Activated CD8-positive, alpha-beta memory T cell treated with anti-CD3 and anti-CD28 coated beads, Interleukin-2, amount 50 U/mL, for 1 hour (primary cell): ENCODE data around the gene MSH4.
"Not testable (repeated sequence)": the region's sequence is repeated elsewhere in the genome, so short reads cannot be mapped to it uniquely, and the experiment has no call there.

Experiments used
- DNase-seq: peaks from one replicate; pipeline ENCODE4 v3.0.0-alpha.2; 2020; ENCODE audit errors: extremely low read depth

MSH4 gene

GRCh38 chr1:75795703-75796193 is 934 bp upstream of the MSH4 start:
- no peak for DNase-seq

- no peak for DNase-seq
Observed at GRCh38 chr1:75797273-75797588, 549 bp downstream of the MSH4 start.

GRCh38 chr1:75797606-75798216 is 1.0 kb downstream of the MSH4 start:
- DNase-seq: no peak

- DNase-seq: not testable (repeated sequence)
Observed at GRCh38 chr1:75801480-75801879, 4.8 kb downstream of the MSH4 start.

- no peak for DNase-seq
Observed at GRCh38 chr1:75808921-75809320, 12.2 kb downstream of the MSH4 start.

GRCh38 chr1:75810113-75810512 is 13.4 kb downstream of the MSH4 start:
- not testable (repeated sequence) for DNase-seq

GRCh38 chr1:75811211-75811981 is 14.7 kb downstream of the MSH4 start:
- DNase-seq: no peak

- DNase-seq: no peak
Observed at GRCh38 chr1:75812065-75812464, 15.4 kb downstream of the MSH4 start.

- DNase-seq: not testable (repeated sequence)
Observed at GRCh38 chr1:75823596-75823995, 26.9 kb downstream of the MSH4 start.

- DNase-seq: no peak
Observed at GRCh38 chr1:75836528-75837100, 39.9 kb downstream of the MSH4 start.

- no peak for DNase-seq
Observed at GRCh38 chr1:75838079-75838478, 41.4 kb downstream of the MSH4 start.

GRCh38 chr1:75841421-75841820 is 44.7 kb downstream of the MSH4 start:
- DNase-seq: no peak

- no peak for DNase-seq
Observed at GRCh38 chr1:75845576-75845975, 48.9 kb downstream of the MSH4 start.

GRCh38 chr1:75855010-75855409 is 58.3 kb downstream of the MSH4 start:
- DNase-seq: no peak

GRCh38 chr1:75855734-75856133 is 59.1 kb downstream of the MSH4 start:
- DNase-seq: no peak

- DNase-seq: no peak
Observed at GRCh38 chr1:75861831-75862230, 65.1 kb downstream of the MSH4 start.

GRCh38 chr1:75870951-75871350 is 74.3 kb downstream of the MSH4 start:
- no peak for DNase-seq

GRCh38 chr1:75879985-75880384 is 83.3 kb downstream of the MSH4 start:
- DNase-seq: no peak

- DNase-seq: no peak
Observed at GRCh38 chr1:75884437-75884836, 87.8 kb downstream of the MSH4 start.

- DNase-seq: no peak
Observed at GRCh38 chr1:75901371-75901770, 104.7 kb downstream of the MSH4 start.

- no peak for DNase-seq
Observed at GRCh38 chr1:75908717-75909152, 112.1 kb downstream of the MSH4 start.

GRCh38 chr1:75916834-75917233 is 120.2 kb downstream of the MSH4 start:
- DNase-seq: no peak

GRCh38 chr1:75922698-75923097 is 126.0 kb downstream of the MSH4 start:
- DNase-seq: no peak
